Psoas muscle (tissue), 8 donors: ENCODE measurements around the gene AOPEP. TPM values are rescaled to one million over a fixed set of nuclear protein-coding genes. Genes with fewer than 3 reads are reported as not detected.

ENCODE experiments used
- ATAC-seq, 4 donors: fragments of 200-7000 bp; cut with Tn5 transposase; one replicate each; pipeline ENCODE4 v1.9.1; 2020; ENCODE audit warnings: moderate library complexity in 3 of 4, mild to moderate bottlenecking in 2 of 4
- DNase-seq, 2 donors: peaks; one replicate each; pipeline ENCODE4 v3.0.0-alpha.2; 2020
- H3K27ac ChIP-seq: fragments of 200-600 bp; one replicate; pipeline ENCODE4 v1.8.0; 2022
- H3K27me3 ChIP-seq, 3 donors: fragments of 200-600 bp in 1 of 3; one replicate each; pipeline versions ENCODE4 v1.6.1 to v1.8.0; 2013 to 2022; ENCODE audit warnings: low read length in 2 of 3, mild to moderate bottlenecking in 2 of 3, moderate library complexity in 1 of 3; ENCODE audit not compliant: insufficient read depth in 3 of 3
- H3K36me3 ChIP-seq, 2 donors: fragments of 200-600 bp in 1 of 2; one replicate each; pipeline versions ENCODE4 v1.6.1 to v1.8.0; 2013 to 2022; ENCODE audit warnings: low read depth in 1 of 2, mild to moderate bottlenecking in 1 of 2, moderate library complexity in 1 of 2; ENCODE audit not compliant: insufficient read depth in 1 of 2
- H3K4me1 ChIP-seq: fragments of 200-600 bp; one replicate; pipeline ENCODE4 v1.8.0; 2022
- H3K4me3 ChIP-seq: fragments of 200-600 bp; one replicate; pipeline ENCODE4 v1.8.0; 2022; ENCODE audit warnings: mild to moderate bottlenecking
- H3K9me3 ChIP-seq: fragments of 200-600 bp; one replicate; pipeline ENCODE4 v1.8.0; 2022
- CTCF ChIP-seq: fragments of 200-600 bp; IDR thresholded peaks from one replicate; pipeline ENCODE4 v1.8.0; 2022; ENCODE audit warnings: antibody characterized with exemption
- WGBS, 3 donors: extraction: QIAGEN DNeasy Blood & Tissue Kit; methylation state at CpG; one replicate each; pipeline versions ENCODE4 v1.1.6 to v1.1.7; 2013; 5-methylcytosine and 5-hydroxymethylcytosine counted together
- intact Hi-C, 2 donors: fragments of 100-400 bp; cut with DNase I; formaldehyde crosslinking; loops; one replicate each; pipeline versions ENCODE4 v1.11.0 to v1.14.2; 2022
- long read RNA-seq, 2 donors: library from polyadenylated mRNA; unstranded; transcript quantifications; one replicate each; pipeline ENCODE4 v2.0.0, GENCODE V29; 2021
- polyA plus RNA-seq, 3 donors: library from polyadenylated mRNA; stranded (reverse); fragments of 200-250 nt; gene quantifications; one replicate each; pipeline ENCODE4 v1.2.3, GENCODE V29; 2013
- total RNA-seq, 4 donors: library from RNA; stranded (reverse); fragmentation: NEBNext Ultra II Directional in 2 of 4; extraction: Animal tissue kit (Norgen Biotek cat#: 25700) in 2 of 4; gene quantifications; one replicate each; pipeline versions ENCODE4 v1.2.1 to v1.2.4, GENCODE V29; 2021 to 2023
- donor health status: healthy with polysubstance abuse.
- donor health status: DM: no; HTN: no; CAD: no; lungs with moderate emphysema.
- donor health status: Bipolar disorder and iron deficiency.
- donor health status: healthy.
- donor health status: DM: yes; HTN: yes; CAD: no.
- donor health status: DM: no; HTN: no; CAD: no.
- donor health status: DM: no; HTN: no; CAD: no.
- donor health status: DM: yes; HTN: yes; CAD: no.

The AOPEP gene
- total RNA-seq = 10 to 100 TPM; 46.4 to 78.6 (median 61.0) TPM
- polyA plus RNA-seq = 10 to 100 TPM; 82.6 to 96.9 (median 94.4) TPM
- long read RNA-seq, donor 1, transcript C9orf3-213 (6 exons, 478 nt) = major isoform, 18 of 53 reads
- long read RNA-seq, donor 1, partial matches to known transcripts = 5 of 53 reads
- long read RNA-seq, donor 1, other reads (novel, unspliced or antisense) = 27 of 53 reads
- long read RNA-seq, donor 2, transcript C9orf3-213 (6 exons, 478 nt) = major isoform, 55 of 116 reads
- long read RNA-seq, donor 2, partial matches to known transcripts = 6 of 116 reads
- long read RNA-seq, donor 2, other reads (novel, unspliced or antisense) = 49 of 116 reads

- peaks cover 10% of the 10 kb centered on the region for H3K4me1 ChIP-seq
- peak within 1 kb of the TSS; percentile 94 for H3K27ac ChIP-seq
- peak within 1 kb of the TSS; percentile 87 for H3K4me3 ChIP-seq
- DNase-seq = peak; percentile 99
- H3K27me3 ChIP-seq = no peaks in the 10 kb centered on the region
- intact Hi-C loops = no loop called here
- TF ChIP-seq CTCF = no peak
- H3K36me3 ChIP-seq = no peaks in the 10 kb centered on the region
- peak; percentile 100 for ATAC-seq
- 0 to 1% (median 1%) methylated on average over 28 to 52 of the region's 52 CpGs for WGBS, 3 donors
- no peaks in the 10 kb centered on the region for H3K9me3 ChIP-seq
Observed at GRCh38 chr9:94726495-94727191, at the start of gene AOPEP. TSS of gene AOPEP (plus strand) at chr9:94726699. CDS start at chr9:94759784, 33,085 bp downstream.

GRCh38 chr9:94677929-94678328 lies 48.6 kb upstream of the AOPEP start:
- WGBS, 3 donors = 46 to 55% (median 46%) methylated on average over 4 of the region's 4 CpGs
- Histone ChIP-seq H3K27me3 (no peaks in the 10 kb centered on the region), H3K4me1 (peaks cover 15% of the 10 kb centered on the region), H3K4me3 (no peak overlapping the region), H3K36me3 (no peaks in the 10 kb centered on the region), H3K27ac (no peak overlapping the region), H3K9me3 (no peaks in the 10 kb centered on the region)
- ATAC-seq (no peak), DNase-seq (no peak)
- TF ChIP-seq CTCF = no peak
- intact Hi-C loops = no loop called here

- 85 to 93% (median 92%) methylated on average over 8 of the region's 8 CpGs for WGBS, 3 donors
- Histone ChIP-seq H3K27me3 (no peaks in the 10 kb centered on the region), H3K9me3 (no peaks in the 10 kb centered on the region), H3K4me1 (peaks cover 14% of the 10 kb centered on the region), H3K36me3 (no peaks in the 10 kb centered on the region), H3K4me3 (no peak overlapping the region), H3K27ac (no peak overlapping the region)
- ATAC-seq (no peak), DNase-seq (no peak)
- no peak for TF ChIP-seq CTCF
- intact Hi-C loops = no loop called here
Observed at GRCh38 chr9:94679587-94679986, 46.9 kb upstream of the AOPEP start.

GRCh38 chr9:94680020-94680419 lies 46.5 kb upstream of the AOPEP start:
- H3K27me3 ChIP-seq = no peaks in the 10 kb centered on the region
- ATAC-seq = no peak

More at GRCh38 chr9:94680020-94680419, 46.5 kb upstream of the AOPEP start:
- intact Hi-C loops = loop anchor here in 1 of 2 donors (2.0 kb wide), 1 partner anchor 449 kb away; no protein-coding TSS in a partner anchor
- no peaks in the 10 kb centered on the region for H3K9me3 ChIP-seq
- no peak overlapping the region for H3K27ac ChIP-seq
- no peak overlapping the region for H3K4me3 ChIP-seq
- H3K36me3 ChIP-seq = no peaks in the 10 kb centered on the region
- 93 to 96% (median 95%) methylated on average over 1 of the region's 1 CpG for WGBS, 3 donors
- no peak for DNase-seq
- TF ChIP-seq CTCF = no peak
- peaks cover 10% of the 10 kb centered on the region for H3K4me1 ChIP-seq
